HTR-8/SVneo (cell line): ENCODE data around the gene ALG2.
"Not testable (repeated sequence)": the region's sequence is repeated elsewhere in the genome, so short reads cannot be mapped to it uniquely, and the experiment has no call there.

Source experiments
- DNase-seq: peaks from one replicate; pipeline ENCODE4 v3.0.0; 2011; ENCODE audit warnings: low spot score, mixed read lengths; ENCODE audit not compliant: insufficient read length
- FAIRE-seq: peaks from 2 replicates; lab custom pipeline; 2011; peaks lifted over from hg19 to GRCh38; lab: Jason Lieb, UNC

ALG2 gene

GRCh38 chr9:99197124-99197630 lies 24.6 kb downstream of the ALG2 start:
- no peak for FAIRE-seq
- no peak for DNase-seq

DNA sequence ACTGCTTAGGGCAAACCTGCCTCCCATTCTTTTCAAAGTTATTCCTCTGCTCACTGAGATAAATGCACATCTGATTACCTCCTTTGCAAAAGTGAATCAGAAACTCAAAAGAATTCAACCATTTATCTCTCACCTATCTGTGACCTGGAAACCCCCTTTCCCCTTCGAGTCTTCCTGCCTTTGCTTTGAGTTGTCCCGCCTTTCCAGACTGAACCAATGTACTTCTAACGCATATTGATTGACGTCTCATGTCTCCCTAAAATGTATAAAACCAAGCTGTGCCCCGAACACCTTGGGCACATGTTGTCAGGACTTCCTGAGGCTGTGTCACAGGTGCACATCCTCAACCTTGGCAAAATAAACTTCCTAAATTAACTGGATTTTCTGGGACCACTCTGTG lies 25.3 kb downstream of the ALG2 start:
- DNase-seq, FAIRE-seq: not testable (repeated sequence)

- no peak for FAIRE-seq
- no peak for DNase-seq
Measured at GRCh38 chr9:99193466-99193821, 28.3 kb downstream of the ALG2 start.

GRCh38 chr9:99192786-99193465 lies 28.8 kb downstream of the ALG2 start:
- DNase-seq (no peak), FAIRE-seq (no peak)

DNA sequence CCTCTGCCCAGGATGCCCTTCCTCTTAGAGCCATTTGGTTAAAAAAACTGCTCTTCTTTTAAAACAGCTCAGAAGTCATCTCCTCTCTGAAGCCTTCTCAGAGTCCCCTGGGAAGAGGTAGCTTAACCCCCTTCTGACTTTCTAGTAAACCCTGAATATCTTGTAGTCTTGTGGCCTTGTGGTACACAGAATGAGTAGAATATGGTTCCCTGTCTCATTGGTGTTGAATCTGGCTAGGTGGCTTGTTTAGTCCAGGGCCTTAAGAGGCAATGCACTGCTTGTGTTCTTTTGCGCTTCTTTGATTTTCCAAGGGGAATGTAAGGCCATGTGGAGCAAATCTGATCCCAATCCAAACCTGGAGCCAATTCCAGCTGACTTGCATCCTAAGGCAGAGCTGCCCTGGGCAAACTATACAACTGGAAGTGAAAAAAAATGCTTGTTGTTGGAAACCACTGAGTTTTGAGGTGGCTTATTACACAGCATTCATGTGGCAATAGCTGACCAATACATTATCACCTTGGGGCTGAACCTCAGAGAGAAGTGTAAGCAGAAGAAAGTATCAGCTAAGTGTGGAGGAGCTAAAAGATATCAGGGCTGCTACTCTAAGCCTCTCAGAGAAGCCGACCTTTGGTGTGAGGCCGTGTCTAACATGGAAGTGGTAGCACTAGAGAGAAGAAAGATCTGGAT lies 31.0 kb downstream of the ALG2 start:
- no peak for FAIRE-seq

DNA sequence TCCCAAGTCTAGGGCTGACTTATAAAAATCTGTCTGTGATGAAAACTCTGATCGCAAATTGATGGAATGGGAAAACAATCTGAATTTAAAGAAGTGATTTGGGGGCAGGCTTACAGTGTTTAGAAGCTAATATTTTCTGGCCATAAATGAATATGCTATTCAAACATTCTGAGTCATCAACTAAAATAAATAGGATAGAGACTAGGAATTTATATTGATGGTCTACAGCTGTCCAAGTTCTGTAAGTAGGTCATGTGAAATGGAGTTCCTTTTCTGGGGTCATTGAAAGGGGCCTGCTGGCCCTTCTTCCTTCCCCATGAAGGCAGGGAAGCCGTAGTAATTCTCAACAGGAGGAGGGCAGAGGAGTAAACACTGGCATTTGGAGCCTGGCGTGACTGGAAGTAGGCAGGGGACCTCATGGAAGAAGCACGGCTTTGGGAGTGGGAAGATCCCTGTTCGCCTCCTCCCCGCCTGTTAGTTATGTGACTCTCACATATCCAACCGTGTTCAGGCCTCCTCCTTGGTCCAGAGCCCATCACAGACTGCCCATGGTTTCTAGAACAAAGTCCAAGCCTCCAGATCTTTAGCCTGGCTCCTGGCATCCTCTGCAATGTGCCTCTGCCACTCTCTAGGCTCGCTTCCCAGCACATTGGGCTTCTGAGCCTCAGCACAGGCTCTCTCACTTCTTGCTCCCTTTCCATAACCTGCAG lies 31.7 kb downstream of the ALG2 start:
- no peak for FAIRE-seq
- no peak for DNase-seq

More for the DNA sequence above, 31.0 kb downstream of the ALG2 start:
- DNase-seq, result no peak

DNA sequence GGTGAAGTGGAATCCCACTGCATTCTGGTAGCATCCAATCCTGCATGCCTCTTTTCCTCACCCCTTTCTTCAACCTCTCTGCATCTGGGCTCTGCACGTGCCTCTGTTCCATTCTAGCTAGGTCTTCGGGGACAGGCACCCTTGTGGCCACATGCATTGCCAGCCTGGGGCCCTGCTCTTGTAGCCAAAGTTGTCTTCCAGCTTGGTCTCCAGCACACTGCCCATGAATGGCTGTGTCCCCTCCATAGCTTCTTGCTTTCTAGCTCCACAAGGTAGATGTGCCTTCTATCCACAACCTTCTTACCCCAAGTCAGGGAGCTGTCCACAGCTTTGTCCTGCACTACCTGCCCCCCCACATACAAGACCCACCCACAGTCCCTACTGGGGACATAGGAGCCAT lies 32.6 kb downstream of the ALG2 start:
- FAIRE-seq (no peak), DNase-seq (no peak)

GRCh38 chr9:99187311-99187710 lies 34.4 kb downstream of the ALG2 start:
- no peak for FAIRE-seq
- no peak for DNase-seq

- FAIRE-seq (no peak), DNase-seq (no peak)
Measured at GRCh38 chr9:99185934-99186333, 35.8 kb downstream of the ALG2 start.

- no peak for DNase-seq
- no peak for FAIRE-seq
Measured at GRCh38 chr9:99185348-99185632, 36.5 kb downstream of the ALG2 start.

- FAIRE-seq (no peak), DNase-seq (peak; percentile 67)
Measured at GRCh38 chr9:99184475-99185347, 37.0 kb downstream of the ALG2 start.

- no peak for DNase-seq
- FAIRE-seq, result no peak
Measured at GRCh38 chr9:99184110-99184474, 37.6 kb downstream of the ALG2 start.

DNA sequence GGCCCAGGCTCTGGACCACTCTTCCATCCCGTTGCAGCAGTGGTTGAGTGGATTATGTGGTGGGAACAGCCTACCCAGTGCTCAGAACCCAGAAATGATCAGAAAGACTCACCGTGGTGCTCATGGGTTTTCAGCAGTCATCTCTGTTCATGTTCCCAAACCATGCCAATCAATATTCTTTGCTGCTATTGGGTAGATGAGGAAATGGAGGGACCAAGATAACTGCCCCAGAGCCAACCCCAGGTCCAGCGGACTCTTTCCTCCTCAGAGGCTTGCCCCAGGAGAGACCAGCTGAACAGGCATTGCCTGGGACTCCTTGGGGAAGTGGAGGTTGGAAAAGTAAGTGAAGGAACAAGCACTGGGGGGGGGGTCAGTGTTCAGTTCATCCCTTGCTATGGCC lies 38.1 kb downstream of the ALG2 start:
- FAIRE-seq (no peak), DNase-seq (no peak)

DNA sequence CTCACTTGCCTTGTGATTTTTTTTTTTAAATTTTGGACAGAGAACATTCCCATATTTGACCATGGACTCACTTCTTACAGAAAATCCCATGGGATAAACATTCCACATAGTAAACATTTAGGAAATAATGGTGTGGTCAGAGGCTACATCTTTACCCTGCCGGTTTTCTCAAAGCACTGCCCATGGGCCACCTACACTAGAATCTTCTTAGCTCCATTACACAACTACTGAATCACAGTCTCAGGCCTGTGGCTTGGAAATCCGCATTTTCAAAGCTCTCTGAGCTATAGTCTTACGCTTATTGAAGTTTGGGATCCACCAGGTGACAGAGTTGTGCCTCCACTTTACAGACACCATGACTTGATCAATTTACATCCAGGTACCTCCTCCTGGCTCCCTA lies 39.4 kb downstream of the ALG2 start:
- FAIRE-seq (no peak), DNase-seq (no peak)

- no peak for DNase-seq
- FAIRE-seq, result no peak
Measured at GRCh38 chr9:99181621-99182020, 40.1 kb downstream of the ALG2 start.

GRCh38 chr9:99181206-99181605 lies 40.5 kb downstream of the ALG2 start:
- no peak for DNase-seq
- FAIRE-seq, result no peak

- no peak for DNase-seq
- no peak for FAIRE-seq
Measured at GRCh38 chr9:99180662-99181061, 41.1 kb downstream of the ALG2 start.

DNA sequence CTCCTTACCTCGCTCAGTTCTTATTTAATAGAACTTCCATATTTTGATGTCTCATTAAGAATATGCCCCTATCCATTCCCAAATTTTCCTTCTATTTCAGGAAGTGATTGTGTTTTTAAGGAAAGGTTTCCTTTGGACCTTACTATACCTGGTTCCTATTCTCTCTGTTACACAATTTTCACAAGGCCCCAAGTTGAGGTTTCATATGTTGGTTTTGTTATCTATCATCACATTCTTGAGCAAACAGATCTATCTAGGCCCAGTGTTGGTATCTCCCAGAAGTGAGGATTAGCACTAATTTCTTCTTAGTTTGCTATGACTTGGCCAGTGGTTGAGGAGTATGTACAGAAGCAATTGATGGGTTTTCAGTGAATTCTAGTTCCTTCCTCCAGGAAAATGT lies 41.5 kb downstream of the ALG2 start:
- FAIRE-seq (no peak), DNase-seq (no peak)

- DNase-seq, result no peak
- FAIRE-seq, result no peak
Measured at GRCh38 chr9:99178912-99179872, 42.5 kb downstream of the ALG2 start.
